WTC11 (cell line): ENCODE measurements around the gene KIAA1755. TPM values are rescaled to one million over a fixed set of nuclear protein-coding genes. Genes with fewer than 3 reads are reported as not detected.
A peak's percentile ranks its signal among the peaks of the same experiment; 100 is the strongest.

Source experiments
- ATAC-seq: fragments of 200-7000 bp; cut with Tn5 transposase; 2 replicates; pipeline ENCODE4 v1.10.0; 2021; ENCODE audit warnings: mild to moderate bottlenecking, moderate library complexity
- CTCF ChIA-PET: fragments of 300-600 bp; sonication (Branson Sonifier 250); formaldehyde crosslinking; loops from one replicate; lab custom pipeline; 2021; ENCODE audit warnings: antibody characterized with exemption; lab: Charles Lee
- POLR2A ChIA-PET: fragments of 350-600 bp; sonication (Branson Sonifier 250); formaldehyde crosslinking; loops from one replicate; lab custom pipeline; 2021; ENCODE audit warnings: antibody characterized with exemption; lab: Charles Lee
- DNase-seq: peaks from one replicate; pipeline ENCODE4 v3.0.0; 2021; ENCODE audit warnings: low spot score
- H3K27ac Mint-ChIP-seq: 2 replicates; pipeline ENCODE4 v1.8.0; 2021; ENCODE audit warnings: mixed read lengths
- H3K27me3 Mint-ChIP-seq: 2 replicates; pipeline ENCODE4 v1.8.0; 2021; ENCODE audit warnings: low read depth, mild to moderate bottlenecking, moderate library complexity, mixed read lengths
- H3K36me3 Mint-ChIP-seq: 2 replicates; pipeline ENCODE4 v1.8.0; 2021; ENCODE audit warnings: mixed read lengths
- H3K4me1 Mint-ChIP-seq: 2 replicates; pipeline ENCODE4 v1.8.0; 2022; ENCODE audit warnings: mixed read lengths
- H3K4me3 Mint-ChIP-seq: 2 replicates; pipeline ENCODE4 v1.8.0; 2021; ENCODE audit warnings: mild to moderate bottlenecking, moderate library complexity, mixed read lengths
- H3K9me3 Mint-ChIP-seq: 2 replicates; pipeline ENCODE4 v1.8.0; 2021; ENCODE audit warnings: mixed read lengths
- AFF4 ChIP-seq: sonication (generic); formaldehyde crosslinking; IDR thresholded peaks from 2 replicates; pipeline ENCODE4 v1.8.1; 2023; ENCODE audit warnings: mild to moderate bottlenecking, missing genetic modification reagents, borderline replicate concordance
- E2F1 ChIP-seq: sonication (generic); formaldehyde crosslinking; IDR thresholded peaks from 2 replicates; pipeline ENCODE4 v1.8.0; 2022; ENCODE audit warnings: mild to moderate bottlenecking, missing genetic modification reagents
- E2F4 ChIP-seq: sonication (generic); formaldehyde crosslinking; IDR thresholded peaks from 2 replicates; pipeline ENCODE4 v1.8.1; 2022; ENCODE audit warnings: low read depth, mild to moderate bottlenecking, moderate library complexity, missing genetic modification reagents, borderline replicate concordance
- FOXP4 ChIP-seq: sonication (generic); formaldehyde crosslinking; IDR thresholded peaks from 2 replicates; pipeline ENCODE4 v1.8.0; 2022; ENCODE audit warnings: mild to moderate bottlenecking, missing genetic modification reagents
- MXD4 ChIP-seq: fragments of 250-450 bp; sonication (Bioruptor Pico); IDR thresholded peaks from 2 replicates; pipeline ENCODE4 v1.8.0; 2021; ENCODE audit warnings: mild to moderate bottlenecking, moderate library complexity, borderline replicate concordance
- PRDM15 ChIP-seq: sonication (generic); formaldehyde crosslinking; IDR thresholded peaks from 2 replicates; pipeline ENCODE4 v1.8.0; 2022; ENCODE audit warnings: missing genetic modification reagents
- RORB ChIP-seq: fragments of 250-450 bp; sonication (Bioruptor Pico); IDR thresholded peaks from 2 replicates; pipeline ENCODE4 v1.9.0; 2021; ENCODE audit warnings: mild to moderate bottlenecking
- STAT6 ChIP-seq: sonication (generic); formaldehyde crosslinking; conservative IDR thresholded peaks from 2 replicates; pipeline ENCODE4 v1.8.1; 2023; ENCODE audit warnings: mild to moderate bottlenecking, low read depth, missing genetic modification reagents, moderate library complexity
- ZBTB43 ChIP-seq: sonication (generic); formaldehyde crosslinking; IDR thresholded peaks from 2 replicates; pipeline ENCODE4 v1.8.1; 2023; ENCODE audit warnings: mild to moderate bottlenecking, missing genetic modification reagents
- ZNF232 ChIP-seq: sonication (generic); formaldehyde crosslinking; IDR thresholded peaks from 2 replicates; pipeline ENCODE4 v1.8.0; 2022; ENCODE audit warnings: mild to moderate bottlenecking, missing genetic modification reagents
- ZNF281 ChIP-seq: sonication (generic); formaldehyde crosslinking; IDR thresholded peaks from 2 replicates; pipeline ENCODE4 v1.8.0; 2023; ENCODE audit warnings: mild to moderate bottlenecking, missing genetic modification reagents
- total RNA-seq: library from RNA; stranded (reverse); gene quantifications from 3 replicates; pipeline ENCODE4 v1.2.3, GENCODE V29; 2021

Gene KIAA1755
- total RNA-seq, 1 experiment from 2014 or later = 0.50 TPM

- DNase-seq = no peak
- H3K36me3 Mint-ChIP-seq = no peaks in the 10 kb centered on the region
- no peak overlapping the region for H3K4me3 Mint-ChIP-seq
- no peak overlapping the region for H3K27ac Mint-ChIP-seq
- TF ChIP-seq RORB = no peak
- 0 out of 2 replicates have a peak, but pooled peaks cover 4% of the 10 kb centered on the region for H3K4me1 Mint-ChIP-seq
- ChIA-PET CTCF (interaction anchor here (0.6 to 1.9 kb wide), 9 partner anchors 9 to 174 kb away, joined by 3 to 12 read pairs (median 3); no protein-coding TSS in a partner anchor), POLR2A (no interaction called here)
- H3K27me3 Mint-ChIP-seq = no peaks in the 10 kb centered on the region
- H3K9me3 Mint-ChIP-seq = no peaks in the 10 kb centered on the region
- no peak for ATAC-seq
Observed at GRCh38 chr20:38166703-38167233, 93.8 kb downstream of the KIAA1755 start.

- ChIA-PET POLR2A (no interaction called here), CTCF (interaction anchor here (0.6 to 1.9 kb wide), 9 partner anchors 10 to 173 kb away, joined by 3 to 12 read pairs (median 3); no protein-coding TSS in a partner anchor)
- H3K4me1 Mint-ChIP-seq = 0 out of 2 replicates have a peak, but pooled peaks cover 4% of the 10 kb centered on the region
- H3K4me3 Mint-ChIP-seq = peak overlapping the region; percentile 45; the same call in 1 of the 2 replicates
- no peaks in the 10 kb centered on the region for H3K27me3 Mint-ChIP-seq
- H3K36me3 Mint-ChIP-seq = no peaks in the 10 kb centered on the region
- DNase-seq (no peak), ATAC-seq (no peak)
- no peaks in the 10 kb centered on the region for H3K9me3 Mint-ChIP-seq
- no peak overlapping the region for H3K27ac Mint-ChIP-seq
- TF ChIP-seq E2F4 (no peak), ZBTB43 (CRISPR knock-in tag) (no peak), E2F1 (CRISPR knock-in tag) (no peak), MXD4 (CRISPR knock-in tag) (no peak), ZNF232 (CRISPR knock-in tag) (no peak), AFF4 (CRISPR knock-in tag) (no peak), FOXP4 (CRISPR knock-in tag) (no peak), STAT6 (CRISPR knock-in tag) (no peak), ZNF281 (CRISPR knock-in tag) (no peak), PRDM15 (CRISPR knock-in tag) (no peak)
Observed at GRCh38 chr20:38165966-38166702, 94.4 kb downstream of the KIAA1755 start.
